Occipital lobe (tissue), 2 donors: ENCODE results near the gene HAGH. TPM values are rescaled to one million over a fixed set of nuclear protein-coding genes. Genes with fewer than 3 reads are reported as not detected.
A peak's percentile ranks its signal among the peaks of the same experiment; 100 is the strongest.

Experiments
- DNase-seq: peaks from one replicate; lab custom pipeline; 2025; lab: John Stamatoyannopoulos, UW
- total RNA-seq: library from RNA; depleted of rRNA; stranded (reverse); fragments of >200 nt; gene quantifications from one replicate; pipeline ENCODE4 v1.2.3, GENCODE V29; 2014

Gene HAGH
- total RNA-seq, 1 donor from 2014 or later: 49.1 TPM

- no peak for DNase-seq
Observed at GRCh38 chr16:1775006-1775845, 51.4 kb downstream of the HAGH start.

GRCh38 chr16:1774448-1774780 is 52.2 kb downstream of the HAGH start:
- no peak for DNase-seq

DNA sequence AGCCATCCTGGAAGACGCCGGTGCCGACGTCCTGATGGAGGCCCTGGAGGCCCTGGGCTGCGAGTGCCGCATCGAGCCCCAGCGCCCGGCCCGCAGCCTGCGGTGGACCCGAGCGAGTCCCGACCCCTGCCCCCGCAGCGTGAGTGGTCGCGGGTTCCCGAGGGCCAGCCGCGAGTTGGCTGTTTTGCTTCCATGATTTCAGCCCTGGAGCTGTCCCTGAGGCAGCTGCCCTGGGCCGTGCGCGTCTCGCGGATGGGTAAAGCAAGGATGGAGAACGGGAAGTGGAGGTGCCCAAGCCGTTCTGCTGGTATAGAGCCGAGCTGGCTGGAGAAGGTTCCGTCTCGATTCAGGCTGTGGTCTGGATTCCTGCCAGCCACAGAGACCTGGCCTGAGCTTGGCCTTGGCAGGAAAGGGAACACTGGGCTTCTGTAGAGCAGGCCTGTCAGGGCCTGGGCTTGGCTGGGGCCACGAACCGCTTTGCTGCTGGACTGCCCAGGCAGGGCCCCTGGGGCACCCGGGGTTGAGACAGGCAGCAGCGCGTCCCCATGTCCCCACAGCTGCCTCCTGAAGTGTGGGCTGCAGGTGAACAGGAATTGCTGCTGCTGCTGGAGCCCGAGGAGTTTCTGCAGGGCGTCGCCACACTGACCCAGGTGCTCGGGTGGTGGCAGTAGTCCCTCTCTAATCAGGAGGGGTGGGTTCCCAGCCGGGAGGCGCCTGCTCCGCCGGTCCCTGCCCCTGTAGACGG is 52.8 kb downstream of the HAGH start:
- DNase-seq: no peak

DNA sequence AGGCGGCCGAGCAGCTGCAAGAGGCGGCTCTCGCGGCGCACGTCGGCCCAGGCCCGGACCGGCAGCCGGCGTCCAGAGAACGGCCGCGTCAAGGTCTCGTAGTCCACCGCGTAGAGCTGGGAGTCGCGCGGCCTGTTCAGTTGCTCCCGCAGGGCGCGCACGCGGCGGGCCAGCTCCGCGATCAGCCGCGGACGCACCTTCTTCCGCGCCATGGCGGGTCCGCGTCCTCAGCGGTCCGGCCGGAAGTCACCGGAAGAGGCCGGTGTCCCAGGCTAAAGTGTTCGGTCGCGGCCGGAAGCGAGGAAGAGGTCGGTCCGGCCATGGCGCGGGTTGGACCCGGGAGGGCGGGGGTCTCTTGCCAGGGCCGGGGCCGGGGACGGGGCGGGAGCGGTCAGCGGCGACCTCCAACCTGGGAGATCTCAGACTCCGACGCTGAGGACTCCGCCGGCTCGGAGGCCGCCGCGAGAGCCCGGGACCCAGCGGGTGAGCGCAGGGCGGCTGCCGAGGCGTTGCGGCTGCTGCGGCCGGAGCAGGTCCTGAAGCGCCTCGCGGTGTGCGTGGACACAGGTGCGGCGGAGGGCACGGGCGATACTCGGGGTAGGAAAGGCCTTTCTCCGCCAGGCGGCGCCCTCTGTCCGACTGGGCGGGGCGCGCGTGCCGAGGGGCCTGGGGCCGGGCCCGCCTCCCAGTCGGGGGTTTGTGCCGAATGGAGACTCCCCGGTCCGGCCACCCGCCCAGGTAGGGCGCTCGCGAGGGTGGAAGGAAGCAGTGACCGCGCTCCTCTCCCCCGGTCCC is 53.5 kb downstream of the HAGH start, which contains the start of gene MRPS34:
MRPS34 (minus strand) TSS at position 227 of the 795 bp plus-strand sequence; CDS start at position 212, 15 bp downstream.
- peak; percentile 71 for DNase-seq

GRCh38 chr16:1772362-1772907 is 54.2 kb downstream of the HAGH start, which contains the start of gene EME2:
TSS of gene EME2 (plus strand) at chr16:1772810. CDS start at chr16:1773228, 418 bp downstream.
- DNase-seq: no peak

GRCh38 chr16:1771864-1772361 is 54.7 kb downstream of the HAGH start:
- DNase-seq: no peak

- peak; percentile 43 for DNase-seq
Observed at GRCh38 chr16:1771188-1771863, 55.3 kb downstream of the HAGH start, which contains the start of gene NME3. TSS of gene NME3 (minus strand) at chr16:1771543. CDS start at chr16:1771534, 9 bp downstream.

DNA sequence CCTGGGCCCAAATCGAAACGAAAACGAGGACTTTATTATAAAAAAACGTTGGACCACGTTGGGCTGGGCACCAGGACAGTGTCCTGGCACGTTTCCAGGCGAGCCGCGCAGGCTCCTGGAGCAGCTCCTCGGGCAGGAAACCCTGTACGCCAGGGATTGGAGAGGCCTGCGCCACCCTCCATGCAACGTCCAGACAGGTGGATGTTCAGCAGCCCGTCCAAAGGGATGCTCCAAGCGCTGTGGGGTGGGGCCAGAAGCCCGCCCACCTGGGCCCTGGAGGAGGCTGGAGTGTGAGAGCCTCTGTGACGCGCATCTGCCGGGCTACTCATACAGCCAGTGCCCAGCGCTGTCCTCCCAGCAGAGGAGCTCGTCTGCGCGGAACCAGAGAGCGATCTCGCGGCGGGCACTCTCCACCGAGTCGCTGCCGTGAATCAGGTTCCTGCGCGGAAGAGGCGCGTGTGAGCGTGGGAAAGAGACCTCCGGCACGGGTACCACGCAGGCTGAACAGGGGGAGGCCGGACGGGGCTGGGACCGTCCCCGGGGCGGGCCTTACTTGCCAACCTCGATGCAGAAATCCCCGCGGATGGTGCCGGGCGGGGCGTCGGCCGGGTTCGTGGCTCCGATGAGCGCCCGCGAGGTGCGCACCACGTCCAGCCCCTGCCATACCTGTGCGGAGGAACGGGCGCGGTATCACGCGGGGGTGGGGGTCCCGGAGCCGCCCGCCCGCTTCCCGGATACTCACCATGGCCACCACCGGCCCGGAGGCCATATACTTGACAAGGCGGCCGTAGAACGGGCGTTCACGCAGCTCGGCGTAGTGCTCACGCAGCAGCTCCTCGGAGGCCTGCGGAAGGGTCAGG is 56.1 kb downstream of the HAGH start:
- peak; percentile 59 for DNase-seq

GRCh38 chr16:1769402-1770300 is 57.0 kb downstream of the HAGH start:
- no peak for DNase-seq

DNA sequence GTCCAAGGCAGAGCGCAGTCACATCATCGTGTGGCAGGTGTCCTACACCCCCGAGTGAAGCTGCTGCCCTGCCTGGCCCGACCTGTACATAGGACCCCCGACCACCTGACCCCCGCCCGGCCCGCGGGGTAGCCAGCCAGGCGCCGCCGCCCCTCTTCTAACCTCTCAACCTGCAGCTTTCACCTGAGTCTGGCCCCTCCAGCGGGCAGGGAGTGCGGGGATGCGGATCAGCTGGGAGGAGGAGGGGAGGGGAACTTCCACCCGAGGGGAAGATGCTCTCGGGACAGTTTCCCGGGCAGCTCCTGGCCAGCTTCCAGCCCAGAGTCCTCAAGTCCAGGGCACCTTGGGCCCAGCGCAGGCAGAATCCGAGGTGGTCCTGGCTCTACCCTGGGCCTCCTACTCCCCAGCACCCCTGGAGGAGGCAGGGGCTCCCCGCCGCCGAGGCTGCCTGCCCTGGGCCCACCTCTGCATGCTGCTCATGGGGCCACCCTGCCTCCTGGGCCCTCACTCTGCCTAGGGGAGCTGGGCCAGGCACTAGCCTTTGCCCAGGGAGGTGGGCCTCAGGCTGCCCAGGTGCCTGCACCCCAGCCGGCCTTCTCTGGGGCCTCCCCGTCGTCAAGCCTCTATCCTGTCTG is 57.7 kb downstream of the HAGH start:
- DNase-seq: no peak

GRCh38 chr16:1768061-1768766 is 58.4 kb downstream of the HAGH start:
- DNase-seq: no peak

DNA sequence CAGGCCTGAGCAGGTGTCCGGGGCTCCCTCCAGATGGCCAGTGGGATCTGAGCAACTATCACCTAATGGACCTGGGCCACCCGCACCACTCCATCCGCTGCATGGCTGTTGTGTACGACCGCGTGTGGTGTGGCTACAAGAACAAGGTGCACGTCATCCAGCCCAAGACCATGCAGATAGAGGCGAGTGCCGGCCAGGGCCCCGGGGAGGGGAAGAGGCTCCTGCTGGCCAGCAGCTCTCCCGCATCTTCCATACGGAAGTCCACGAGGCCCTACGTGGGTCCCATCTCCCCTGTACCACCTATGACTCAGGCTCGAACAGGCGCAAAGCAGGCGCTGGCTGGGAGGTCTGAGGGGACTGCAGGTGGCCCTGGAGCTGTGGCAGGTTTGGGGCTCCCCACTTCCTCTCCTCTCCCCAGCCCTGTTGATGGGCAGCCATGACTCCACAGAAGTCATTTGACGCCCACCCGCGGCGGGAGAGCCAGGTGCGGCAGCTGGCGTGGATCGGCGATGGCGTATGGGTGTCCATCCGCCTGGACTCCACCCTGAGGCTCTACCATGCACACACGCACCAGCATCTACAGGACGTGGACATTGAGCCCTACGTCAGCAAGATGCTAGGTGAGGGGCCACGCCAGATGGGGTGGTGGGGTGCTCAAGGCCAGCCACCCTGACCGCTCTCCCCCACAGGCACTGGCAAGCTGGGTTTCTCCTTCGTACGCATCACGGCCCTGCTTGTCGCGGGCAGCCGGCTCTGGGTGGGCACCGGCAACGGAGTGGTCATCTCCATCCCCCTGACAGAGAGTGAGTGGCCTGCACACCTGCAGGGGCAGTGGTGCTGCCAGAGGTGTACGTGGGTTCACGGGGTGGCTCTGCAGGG is 59.3 kb downstream of the HAGH start:
- DNase-seq: no peak

DNA sequence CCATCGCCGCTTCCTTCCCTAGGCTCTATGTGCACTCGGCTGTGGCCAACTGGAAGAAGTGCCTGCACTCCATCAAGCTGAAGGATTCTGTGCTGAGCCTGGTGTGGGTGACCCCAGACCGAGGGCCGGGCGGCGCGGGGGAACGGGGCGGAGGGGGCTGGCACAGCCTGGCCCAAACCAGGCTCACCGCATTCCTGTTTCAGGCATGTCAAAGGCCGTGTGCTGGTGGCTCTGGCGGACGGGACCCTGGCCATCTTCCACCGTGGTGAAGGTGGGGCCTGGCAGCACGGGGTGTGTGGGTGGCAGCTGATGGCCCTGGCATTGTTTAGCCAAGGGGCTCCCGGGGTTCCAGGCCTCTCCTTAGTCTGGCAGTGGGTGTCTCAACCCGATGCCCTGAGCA is 59.9 kb downstream of the HAGH start:
- DNase-seq: no peak

DNA sequence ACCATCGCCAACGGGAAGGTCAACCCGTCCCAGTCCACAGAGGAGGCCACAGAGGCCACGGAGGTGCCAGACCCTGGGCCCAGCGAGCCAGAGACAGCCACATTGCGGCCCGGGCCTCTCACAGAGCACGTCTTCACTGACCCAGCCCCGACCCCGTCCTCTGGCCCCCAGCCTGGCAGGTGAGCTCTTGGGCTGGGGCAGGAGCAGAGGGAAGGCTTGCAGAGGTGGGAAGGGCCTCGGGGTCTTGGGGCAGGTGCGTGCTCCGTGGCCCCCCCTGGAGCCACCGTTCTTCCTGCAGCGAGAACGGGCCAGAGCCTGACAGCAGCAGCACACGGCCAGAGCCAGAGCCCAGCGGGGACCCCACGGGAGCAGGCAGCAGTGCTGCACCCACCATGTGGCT is 60.4 kb downstream of the HAGH start:
- DNase-seq: no peak

DNA sequence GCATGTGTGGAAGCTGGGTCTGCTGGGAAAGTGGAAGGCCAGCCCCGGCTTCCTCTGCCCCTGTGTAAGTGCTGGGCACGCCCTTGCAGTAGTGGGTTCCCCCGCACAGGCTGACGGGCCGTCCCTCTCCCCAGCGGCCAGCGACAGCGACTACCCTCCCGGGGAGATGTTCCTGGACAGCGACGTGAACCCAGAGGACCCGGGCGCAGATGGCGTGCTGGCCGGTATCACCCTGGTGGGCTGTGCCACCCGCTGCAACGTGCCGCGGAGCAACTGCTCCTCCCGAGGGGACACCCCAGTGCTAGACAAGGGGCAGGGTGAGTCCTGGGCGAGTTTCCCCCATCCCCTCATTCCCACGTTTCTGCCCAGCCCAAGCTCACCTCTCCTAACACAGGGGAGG is 60.8 kb downstream of the HAGH start:
- no peak for DNase-seq

GRCh38 chr16:1764971-1765370 is 61.7 kb downstream of the HAGH start:
- no peak for DNase-seq
